B cell (primary cell): ENCODE results near the gene NGLY1. TPM values are rescaled to one million over a fixed set of nuclear protein-coding genes. Genes with fewer than 3 reads are reported as not detected.

Experiments used
- ATAC-seq: fragments of 200-7000 bp; cut with Tn5 transposase; one replicate; pipeline ENCODE4 v1.10.0; 2021; ENCODE audit warnings: low read depth, mild to moderate bottlenecking, moderate number of reproducible peaks, moderate library complexity
- CTCF ChIA-PET: fragments of 350-600 bp; sonication (Branson Sonifier 250); formaldehyde crosslinking; loops from one replicate; lab custom pipeline; 2021; ENCODE audit warnings: antibody characterized with exemption, inconsistent platforms; lab: Charles Lee
- POLR2A ChIA-PET: fragments of 350-600 bp; sonication (Branson Sonifier 250); formaldehyde crosslinking; loops from one replicate; lab custom pipeline; 2021; ENCODE audit warnings: antibody characterized with exemption; lab: Charles Lee
- DNase-seq: peaks from one replicate; pipeline ENCODE4 v3.0.0; 2013
- H2AFZ ChIP-seq: 2 replicates; pipeline ENCODE4 v1.6.1; 2012; ENCODE audit warnings: mild to moderate bottlenecking, low read depth, low read length; ENCODE audit not compliant: insufficient read depth, poor library complexity, severe bottlenecking
- H3K27ac ChIP-seq, 2 donors: 1 replicate in 1 of 2; 2 replicates in 1 of 2; pipeline ENCODE4 v1.5.1; 2012 to 2013; ENCODE audit warnings: low read length in 2 of 2, mild to moderate bottlenecking in 2 of 2, moderate library complexity in 1 of 2
- H3K27me3 ChIP-seq, 4 experiments: fragments of 200-600 bp in 1 of 4; sonication (generic) in 1 of 4; replicated peaks in 1 of 4; 1 replicate in 2 of 4; 2 replicates in 2 of 4; pipeline versions ENCODE4 v1.6.1 to v1.7.0; 2013 to 2016; ENCODE audit warnings: low read length in 3 of 4, mild to moderate bottlenecking in 2 of 4, mixed read lengths in 1 of 4, moderate library complexity in 1 of 4; ENCODE audit not compliant: insufficient read depth in 4 of 4, control insufficient read depth in 3 of 4; ENCODE audit errors: control extremely low read depth in 1 of 4
- H3K36me3 ChIP-seq, 2 experiments: replicated peaks in 1 of 2; 1 replicate in 1 of 2; 2 replicates in 1 of 2; pipeline versions ENCODE4 v1.6.1 to v1.7.1; 2013; ENCODE audit warnings: low read length in 1 of 2; ENCODE audit not compliant: insufficient read depth in 2 of 2, control insufficient read depth in 1 of 2; ENCODE audit errors: control extremely low read depth in 1 of 2, extremely low read depth in 1 of 2
- H3K4me1 ChIP-seq, 2 donors: fragments of 200-600 bp in 1 of 2; sonication (generic) in 1 of 2; 1 replicate in 1 of 2; 2 replicates in 1 of 2; pipeline versions ENCODE4 v1.5.1 to v1.6.1; 2013 to 2017; ENCODE audit warnings: low read length in 2 of 2; ENCODE audit not compliant: control insufficient read depth in 2 of 2, insufficient read depth in 2 of 2
- H3K4me2 ChIP-seq: replicated peaks from 2 replicates; pipeline ENCODE3; 2012; ENCODE audit warnings: mild to moderate bottlenecking, low read depth, low read length; ENCODE audit not compliant: poor library complexity, severe bottlenecking
- H3K4me3 ChIP-seq, 5 experiments: fragments of 200-600 bp in 1 of 5; sonication (generic) in 1 of 5; 1 replicate in 3 of 5; 2 replicates in 2 of 5; pipeline versions ENCODE4 v1.5.1 to v1.7.0; 2011 to 2016; ENCODE audit warnings: low read length in 4 of 5, mild to moderate bottlenecking in 4 of 5, low read depth in 2 of 5, control low read depth in 1 of 5, moderate library complexity in 1 of 5; ENCODE audit not compliant: insufficient read depth in 1 of 5; ENCODE audit errors: control extremely low read depth in 1 of 5, extremely low read depth in 1 of 5
- H3K79me2 ChIP-seq: fragments of 200-600 bp; sonication (generic); one replicate; pipeline ENCODE4 v1.6.0; 2016; ENCODE audit warnings: low read length; ENCODE audit not compliant: control insufficient read depth, insufficient read depth
- H3K9ac ChIP-seq: fragments of 200-600 bp; sonication (generic); 2 replicates; pipeline ENCODE4 v1.6.1; 2017; ENCODE audit warnings: mild to moderate bottlenecking, low read length, moderate library complexity
- H3K9me3 ChIP-seq, 3 donors: one replicate each; pipeline versions ENCODE4 v1.6.1 to v1.7.1; 2013; ENCODE audit warnings: low read length in 2 of 3; ENCODE audit not compliant: control insufficient read depth in 2 of 3, insufficient read depth in 1 of 3; ENCODE audit errors: control extremely low read depth in 1 of 3
- H4K20me1 ChIP-seq: 2 replicates; pipeline ENCODE4 v1.6.0; 2012; ENCODE audit warnings: mild to moderate bottlenecking, low read length; ENCODE audit not compliant: insufficient read depth, control insufficient read depth, poor library complexity, severe bottlenecking
- H3K27ac Mint-ChIP-seq: one replicate; pipeline ENCODE4 v1.8.0; 2021; ENCODE audit warnings: mixed read lengths
- H3K27me3 Mint-ChIP-seq: one replicate; pipeline ENCODE4 v1.8.0; 2021; ENCODE audit warnings: mixed read lengths
- H3K4me1 Mint-ChIP-seq: one replicate; pipeline ENCODE4 v1.8.0; 2021; ENCODE audit warnings: mixed read lengths
- H3K4me3 Mint-ChIP-seq: one replicate; pipeline ENCODE4 v1.8.0; 2021; ENCODE audit warnings: mixed read lengths
- H3K9me3 Mint-ChIP-seq: one replicate; pipeline ENCODE4 v1.8.0; 2022; ENCODE audit warnings: mixed read lengths; ENCODE audit not compliant: insufficient read depth
- CTCF ChIP-seq: fragments of 200-600 bp; IDR thresholded peaks from one replicate; pipeline ENCODE4 v1.8.0; 2022; ENCODE audit warnings: antibody characterized with exemption, mild to moderate bottlenecking
- EZH2 ChIP-seq: IDR thresholded peaks from 2 replicates; pipeline ENCODE4 v1.6.1; 2012; ENCODE audit warnings: borderline replicate concordance, low read depth, mild to moderate bottlenecking, moderate library complexity, low read length; ENCODE audit not compliant: insufficient read depth, poor library complexity, severe bottlenecking
- WGBS: methylation state at CpG from one replicate; pipeline ENCODE4 v1.1.5; 2013; ENCODE audit warnings: missing lambda C conversion rate; ENCODE audit not compliant: insufficient coverage; 5-methylcytosine and 5-hydroxymethylcytosine counted together
- intact Hi-C: fragments of 100-400 bp; cut with micrococcal nuclease; formaldehyde crosslinking; loops from one replicate; pipeline ENCODE4 v1.10.0; 2022
- polyA plus RNA-seq: library from polyadenylated mRNA; depleted of rRNA; stranded (reverse); fragments of >200 nt; gene quantifications from 2 replicates; pipeline ENCODE4 v1.2.3, GENCODE V29; 2012
- total RNA-seq, 2 donors: library from RNA; stranded (reverse); fragments of 120-200 nt in 1 of 2; gene quantifications; 1 replicate in 1 of 2; 2 replicates in 1 of 2; pipeline versions ENCODE4 v1.2.3 to v1.2.4, GENCODE V29; 2013 to 2022

NGLY1 gene
- total and polyA plus RNA-seq, 2 donors (not counting 1 experiment from before 2014, with no cell fraction given) = 24.2 to 145 TPM

GRCh38 chr3:25708036-25708435 is 75.2 kb downstream of the NGLY1 start:
- no peak overlapping the region for H3K9ac ChIP-seq
- ATAC-seq = no peak
- H3K36me3 ChIP-seq = no peaks in the 10 kb centered on the region
- intact Hi-C loops = no loop called here
- no peaks in the 10 kb centered on the region for H4K20me1 ChIP-seq
- ChIA-PET POLR2A (no interaction called here), CTCF (no interaction called here)
- H3K4me1 Mint-ChIP-seq = no peaks in the 10 kb centered on the region
- H3K27ac Mint-ChIP-seq = no peak overlapping the region
- no peak overlapping the region for H3K27ac ChIP-seq
- no peak overlapping the region for H2AFZ ChIP-seq
- H3K27me3 ChIP-seq = peaks cover 0 to 2% (median 1%) of the 10 kb centered on the region in 4 experiments
- WGBS = 100% methylated on average over 1 of the region's 3 CpGs
- no peak overlapping the region for H3K4me2 ChIP-seq
- H3K9me3 Mint-ChIP-seq = no peaks in the 10 kb centered on the region
- H3K4me3 Mint-ChIP-seq = no peak overlapping the region
- DNase-seq = no peak
- TF ChIP-seq EZH2 (no peak), CTCF (no peak)
- no peaks in the 10 kb centered on the region for H3K9me3 ChIP-seq
- H3K4me3 ChIP-seq = no peak overlapping the region
- H3K4me1 ChIP-seq = no peaks in the 10 kb centered on the region
- peaks cover 24% of the 10 kb centered on the region for H3K27me3 Mint-ChIP-seq
- no peaks in the 10 kb centered on the region for H3K79me2 ChIP-seq

GRCh38 chr3:25707268-25707926 is 75.8 kb downstream of the NGLY1 start:
- DNase-seq (no peak), ATAC-seq (no peak)
- no peaks in the 10 kb centered on the region for H3K4me1 Mint-ChIP-seq
- Histone ChIP-seq H2AFZ (no peak overlapping the region), H3K27me3 (peaks cover 0 to 2% (median 1%) of the 10 kb centered on the region in 4 experiments), H3K9me3 (no peaks in the 10 kb centered on the region), H3K4me2 (no peak overlapping the region), H3K4me1 (no peaks in the 10 kb centered on the region), H3K79me2 (no peaks in the 10 kb centered on the region), H3K4me3 (no peak overlapping the region), H3K36me3 (no peaks in the 10 kb centered on the region), H3K9ac (no peak overlapping the region), H3K27ac (no peak overlapping the region), H4K20me1 (no peaks in the 10 kb centered on the region)
- H3K27ac Mint-ChIP-seq = no peak overlapping the region
- H3K27me3 Mint-ChIP-seq = peaks cover 28% of the 10 kb centered on the region
- no CpG with 5 or more reads among the region's 2 CpGs for WGBS
- intact Hi-C loops = no loop called here
- H3K4me3 Mint-ChIP-seq = no peak overlapping the region
- H3K9me3 Mint-ChIP-seq = no peaks in the 10 kb centered on the region
- ChIA-PET CTCF (no interaction called here), POLR2A (no interaction called here)
- TF ChIP-seq CTCF (no peak), EZH2 (no peak)
